ENCODE data around the gene UNC79. TPM values are rescaled to one million over a fixed set of nuclear protein-coding genes. Genes with fewer than 3 reads are reported as not detected.

Gene UNC79
- total RNA-seq, 1 donor from 2014 or later = 0.18 TPM

DNA sequence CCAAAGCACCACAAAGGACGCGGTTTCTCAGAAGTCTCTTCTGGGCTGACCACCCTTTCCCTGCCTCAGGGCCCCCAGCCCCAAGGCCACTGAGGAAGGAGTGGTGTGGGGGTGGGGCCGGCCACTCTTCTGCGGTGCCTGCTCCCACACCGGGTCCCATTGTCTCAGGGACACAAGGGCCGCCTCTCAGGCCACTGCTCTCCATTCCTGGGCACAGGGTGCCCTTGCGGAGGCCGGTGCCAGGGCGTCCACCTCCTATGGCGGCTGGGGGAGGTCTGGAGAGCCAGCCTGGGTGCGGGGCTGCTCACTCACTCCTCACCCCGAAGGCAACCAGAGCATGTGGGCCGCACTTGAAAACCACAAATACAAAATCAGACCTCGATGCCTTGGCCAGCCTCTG, 313.4 kb downstream of the UNC79 start:
- intact Hi-C loops (cut with DNase I) = no loop called here
- Histone ChIP-seq H3K27me3 (ENCODE audit: low read depth) (peaks cover 13% of the 10 kb centered on the region), H3K4me1 (no peaks in the 10 kb centered on the region), H3K27ac (no peak overlapping the region), H3K36me3 (no peaks in the 10 kb centered on the region), H3K4me3 (no peak overlapping the region), H3K9me3 (no peaks in the 10 kb centered on the region)
- DNase-seq (no peak), ATAC-seq (no peak)
- TF ChIP-seq, protein P1, sequence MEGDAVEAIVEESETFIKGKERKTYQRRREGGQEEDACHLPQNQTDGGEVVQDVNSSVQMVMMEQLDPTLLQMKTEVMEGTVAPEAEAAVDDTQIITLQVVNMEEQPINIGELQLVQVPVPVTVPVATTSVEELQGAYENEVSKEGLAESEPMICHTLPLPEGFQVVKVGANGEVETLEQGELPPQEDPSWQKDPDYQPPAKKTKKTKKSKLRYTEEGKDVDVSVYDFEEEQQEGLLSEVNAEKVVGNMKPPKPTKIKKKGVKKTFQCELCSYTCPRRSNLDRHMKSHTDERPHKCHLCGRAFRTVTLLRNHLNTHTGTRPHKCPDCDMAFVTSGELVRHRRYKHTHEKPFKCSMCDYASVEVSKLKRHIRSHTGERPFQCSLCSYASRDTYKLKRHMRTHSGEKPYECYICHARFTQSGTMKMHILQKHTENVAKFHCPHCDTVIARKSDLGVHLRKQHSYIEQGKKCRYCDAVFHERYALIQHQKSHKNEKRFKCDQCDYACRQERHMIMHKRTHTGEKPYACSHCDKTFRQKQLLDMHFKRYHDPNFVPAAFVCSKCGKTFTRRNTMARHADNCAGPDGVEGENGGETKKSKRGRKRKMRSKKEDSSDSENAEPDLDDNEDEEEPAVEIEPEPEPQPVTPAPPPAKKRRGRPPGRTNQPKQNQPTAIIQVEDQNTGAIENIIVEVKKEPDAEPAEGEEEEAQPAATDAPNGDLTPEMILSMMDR (IDR thresholded peaks at IDR 0.05) = no peak

DNA sequence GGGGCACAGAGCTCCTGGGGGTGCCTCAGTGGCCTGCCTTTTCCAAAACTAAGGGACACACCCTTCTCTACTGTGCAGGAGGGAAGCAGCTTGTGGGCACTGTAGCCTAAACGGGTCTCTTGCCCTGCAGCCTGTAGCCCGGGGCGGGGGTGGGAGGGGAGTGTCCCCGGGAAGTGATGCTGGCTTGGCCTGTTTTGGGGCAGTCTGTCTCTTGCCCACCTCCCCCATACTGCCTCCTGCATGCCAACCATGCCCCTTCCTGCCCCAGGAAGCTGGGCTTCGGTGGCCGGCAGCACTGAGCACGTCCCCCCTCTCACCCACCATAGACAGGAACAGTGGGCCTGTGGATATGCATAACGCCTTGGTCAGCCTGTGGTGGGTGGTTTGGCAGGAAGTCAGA, 314.1 kb downstream of the UNC79 start:
- Histone ChIP-seq H3K36me3 (no peaks in the 10 kb centered on the region), H3K27me3 (ENCODE audit: low read depth) (peaks cover 13% of the 10 kb centered on the region), H3K27ac (no peak overlapping the region), H3K9me3 (no peaks in the 10 kb centered on the region), H3K4me1 (no peaks in the 10 kb centered on the region), H3K4me3 (no peak overlapping the region)
- DNase-seq (no peak), ATAC-seq (peak in 1 of 2 donors; percentile 6)
- intact Hi-C loops (cut with DNase I) = no loop called here
- TF ChIP-seq, protein P1 (IDR thresholded peaks at IDR 0.05) = no peak

DNA sequence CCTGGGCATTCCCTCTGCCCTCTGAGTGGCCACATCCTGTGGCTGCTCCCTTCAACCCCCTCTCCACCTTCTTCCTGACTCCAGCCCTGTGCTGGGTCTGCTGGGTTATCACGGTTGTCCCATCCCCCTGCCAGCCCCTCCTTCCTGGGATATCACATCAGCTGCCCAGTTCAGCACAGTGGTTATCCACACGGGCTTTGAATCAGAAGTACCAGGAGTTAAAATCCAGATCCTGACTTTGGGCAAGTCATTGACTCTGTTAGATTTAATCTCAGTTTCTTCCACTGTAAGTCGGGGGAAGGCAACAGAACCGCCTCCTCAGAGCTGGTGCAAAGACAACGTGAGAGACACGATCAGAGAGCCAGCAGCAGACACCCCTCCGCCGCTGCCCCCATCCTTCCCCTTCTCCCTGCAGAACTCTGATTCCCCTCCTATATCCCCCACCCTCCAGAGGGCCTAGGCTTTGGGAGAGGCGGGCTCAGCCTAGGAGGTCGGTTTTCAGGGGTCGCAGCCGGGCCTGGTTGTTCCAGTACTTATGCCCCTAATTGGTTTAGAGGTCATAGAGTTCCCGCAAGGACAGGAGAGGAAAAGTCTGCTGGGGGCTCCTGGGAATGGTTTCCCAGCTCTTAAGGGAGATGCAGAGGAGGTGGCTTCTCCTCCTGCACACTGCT, 315.0 kb downstream of the UNC79 start:
- TF ChIP-seq, protein P1 (IDR thresholded peaks at IDR 0.05) = no peak
- no peak overlapping the region for H3K4me3 ChIP-seq
- intact Hi-C loops (cut with DNase I) = no loop called here

DNA sequence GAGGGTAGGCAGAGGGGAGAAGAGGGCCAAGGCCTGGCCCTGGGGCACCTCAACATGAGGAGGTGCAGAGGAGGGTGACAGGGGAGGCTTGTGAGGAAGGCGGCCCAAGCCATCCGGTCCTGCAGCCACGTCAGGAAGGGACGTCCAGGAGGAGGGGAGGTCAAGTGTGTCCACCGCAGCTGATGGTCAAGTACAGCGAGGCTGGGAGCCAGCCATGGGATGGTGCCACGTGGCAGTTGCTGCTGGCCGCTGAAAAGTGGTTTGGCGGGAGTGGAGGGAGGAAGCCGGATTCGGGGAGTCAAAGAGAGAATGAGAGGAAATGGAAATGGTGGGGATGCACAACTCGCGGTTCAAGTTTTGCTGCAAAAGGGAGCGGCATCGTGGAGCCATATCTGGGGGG, 316.4 kb downstream of the UNC79 start:
- DNase-seq (no peak), ATAC-seq (peak in 1 of 2 donors; percentile 10)
- Histone ChIP-seq H3K4me3 (no peak overlapping the region), H3K36me3 (no peaks in the 10 kb centered on the region), H3K4me1 (no peaks in the 10 kb centered on the region), H3K9me3 (no peaks in the 10 kb centered on the region), H3K27ac (no peak overlapping the region), H3K27me3 (ENCODE audit: low read depth) (peaks cover 13% of the 10 kb centered on the region)
- intact Hi-C loops (cut with DNase I) = no loop called here
- TF ChIP-seq, protein P1 (IDR thresholded peaks at IDR 0.05) = no peak

More for the DNA sequence above, 315.0 kb downstream of the UNC79 start:
- Histone ChIP-seq H3K4me1 (no peaks in the 10 kb centered on the region), H3K9me3 (no peaks in the 10 kb centered on the region), H3K27ac (no peak overlapping the region), H3K36me3 (no peaks in the 10 kb centered on the region), H3K27me3 (ENCODE audit: low read depth) (peaks cover 13% of the 10 kb centered on the region)
- no peak for DNase-seq
- no peak for ATAC-seq

DNA sequence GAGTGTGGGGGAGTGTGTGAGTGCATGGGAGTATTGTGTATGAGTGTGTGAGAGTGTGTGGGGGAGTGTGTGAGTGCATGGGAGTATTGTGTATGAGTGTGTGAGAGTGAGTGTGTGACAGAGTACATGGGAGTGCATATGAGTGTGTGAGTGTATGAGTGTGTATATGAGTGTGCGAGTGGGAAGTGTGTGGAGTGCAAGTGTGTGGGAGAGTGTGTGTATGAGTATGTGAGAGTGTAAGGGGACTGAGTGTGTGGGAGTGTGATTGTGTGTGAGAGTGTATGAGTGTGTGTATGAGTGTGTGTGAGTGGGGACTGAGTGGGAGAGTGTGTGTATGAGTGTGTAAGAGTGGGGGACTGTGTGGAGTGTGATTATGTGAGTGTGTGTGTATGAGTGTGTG, 316.8 kb downstream of the UNC79 start:
- peaks cover 13% of the 10 kb centered on the region for H3K27me3 ChIP-seq (ENCODE audit: low read depth)
- intact Hi-C loops (cut with DNase I) = no loop called here
- DNase-seq (no peak), ATAC-seq (no peak)
- no peak overlapping the region for H3K4me3 ChIP-seq
- TF ChIP-seq, protein P1 (IDR thresholded peaks at IDR 0.05) = no peak
- H3K4me1 ChIP-seq = no peaks in the 10 kb centered on the region
- H3K9me3 ChIP-seq = no peaks in the 10 kb centered on the region
- no peak overlapping the region for H3K27ac ChIP-seq
- no peaks in the 10 kb centered on the region for H3K36me3 ChIP-seq

All from lower lobe of right lung (tissue), 2 donors.